HG03095 (cell line): ENCODE measurements around the gene MORF4L1.
"Not testable (repeated sequence)": the region's sequence is repeated elsewhere in the genome, so short reads cannot be mapped to it uniquely, and the experiment has no call there.

ENCODE experiments used
- ATAC-seq: cut with Tn5 transposase; IDR thresholded peaks from one replicate; pipeline ENCODE4 v1.9.1; 2021; ENCODE audit warnings: moderate library complexity; ENCODE audit not compliant: unreplicated experiment

Gene MORF4L1

DNA sequence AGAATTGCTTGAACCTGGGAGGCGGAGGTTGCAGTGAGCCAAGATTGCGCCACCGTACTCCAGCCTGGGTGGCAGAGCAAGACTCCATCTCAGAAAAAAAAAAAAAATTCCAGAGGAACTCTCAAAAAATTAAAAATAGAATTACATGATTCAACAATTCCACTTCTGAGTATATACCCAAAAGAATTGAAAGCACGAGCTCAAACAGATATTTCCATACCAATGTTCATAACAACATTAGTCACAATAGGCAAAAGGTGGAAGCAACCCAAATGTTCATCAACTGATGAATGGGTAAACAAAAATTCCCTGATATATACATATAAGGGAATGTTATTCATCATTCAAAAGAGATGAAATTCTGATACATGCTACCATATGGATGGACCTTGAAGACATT lies 16.9 kb upstream of the MORF4L1 start:
- ATAC-seq, result no peak

DNA sequence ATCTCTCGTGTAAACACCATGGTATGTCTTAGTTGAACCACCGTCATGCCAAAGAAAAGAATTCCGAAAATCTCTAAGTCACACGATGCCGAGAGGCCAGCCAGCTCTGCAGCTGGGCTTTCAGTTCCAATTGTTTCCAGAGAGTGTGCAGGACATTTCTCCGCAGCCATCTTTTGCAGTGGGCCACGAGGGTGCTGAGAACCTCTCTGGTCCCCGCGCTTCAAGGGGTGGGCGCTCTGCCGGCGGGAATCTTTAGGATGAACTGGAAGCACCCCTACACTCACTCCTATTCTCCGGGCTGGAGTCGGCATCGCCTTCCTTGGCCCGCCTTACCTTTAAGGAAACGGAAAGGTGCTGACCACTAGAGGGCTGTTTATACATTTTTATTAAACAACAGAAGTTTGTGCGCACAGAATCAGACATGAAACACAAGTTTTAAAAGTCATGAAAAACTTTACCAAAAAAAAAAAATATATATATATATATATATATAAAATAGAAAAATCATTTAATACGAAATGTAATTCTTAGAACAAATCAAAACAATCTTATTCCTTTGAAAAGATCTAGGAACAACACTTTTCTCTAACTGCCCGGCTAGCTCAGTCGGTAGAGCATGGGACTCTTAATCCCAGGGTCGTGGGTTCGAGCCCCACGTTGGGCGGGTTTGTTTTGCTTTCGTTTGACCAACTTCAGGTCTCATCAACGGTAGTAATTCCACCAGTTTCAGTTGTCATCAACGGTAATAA lies 12.5 kb upstream of the MORF4L1 start:
- ATAC-seq, result peak; percentile 64

DNA sequence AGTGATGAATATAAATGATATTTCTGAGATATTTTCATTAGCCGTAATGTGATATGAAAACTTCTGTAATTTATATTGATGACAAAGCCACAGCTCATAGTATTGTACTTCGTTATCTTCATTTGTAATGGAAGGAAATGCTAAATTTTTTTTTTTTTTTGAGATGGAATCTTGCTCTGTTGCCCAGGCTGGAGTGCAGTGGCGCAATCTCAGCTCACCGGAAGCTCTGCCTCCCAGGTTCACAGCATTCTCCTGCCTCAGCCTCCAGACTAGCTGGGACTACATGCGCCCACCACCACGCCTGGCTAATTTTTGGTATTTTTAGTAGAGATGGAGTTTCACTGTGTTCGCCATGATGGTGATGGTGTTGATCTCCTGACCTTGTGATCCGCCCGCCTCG lies 7.1 kb upstream of the MORF4L1 start:
- ATAC-seq, result not testable (repeated sequence)

DNA sequence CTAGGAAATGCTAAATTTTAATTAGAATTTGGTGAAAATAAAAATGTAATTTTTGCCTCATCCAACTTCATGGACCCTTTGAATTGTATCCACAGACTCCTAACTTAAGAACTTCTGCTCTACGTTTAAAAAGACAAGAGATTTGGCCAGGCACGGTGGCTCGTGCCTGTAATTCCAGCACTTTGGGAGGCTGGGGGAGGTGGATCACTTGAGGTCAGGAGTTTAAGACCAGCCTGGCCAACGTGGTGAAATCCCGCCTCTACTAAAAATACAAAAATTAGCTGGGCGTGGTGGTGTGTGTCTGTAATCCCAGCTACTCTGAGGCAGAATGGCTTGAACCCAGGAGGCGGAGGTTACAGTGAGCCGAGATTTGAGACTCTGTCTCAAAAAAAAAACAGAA lies 6.7 kb upstream of the MORF4L1 start:
- ATAC-seq, result not testable (repeated sequence)

DNA sequence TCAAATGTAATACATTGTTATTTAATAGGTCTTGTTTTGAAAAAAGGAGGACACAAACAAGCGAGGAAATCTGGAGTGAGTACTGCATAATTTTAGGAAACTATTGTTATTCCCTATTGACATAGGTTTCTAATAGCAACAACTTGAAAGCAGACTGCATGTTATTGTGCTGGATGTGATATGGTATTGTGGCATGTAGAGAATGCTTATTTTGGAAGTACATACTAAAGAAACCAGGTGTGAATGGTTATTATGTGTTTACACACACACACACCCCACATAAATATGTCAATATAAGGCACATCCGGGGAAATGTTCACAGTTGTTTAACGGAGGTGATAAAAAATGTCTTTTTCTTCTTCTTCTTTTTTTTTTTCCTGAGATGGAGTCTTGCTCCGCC lies 5.9 kb upstream of the MORF4L1 start:
- ATAC-seq, result no peak

DNA sequence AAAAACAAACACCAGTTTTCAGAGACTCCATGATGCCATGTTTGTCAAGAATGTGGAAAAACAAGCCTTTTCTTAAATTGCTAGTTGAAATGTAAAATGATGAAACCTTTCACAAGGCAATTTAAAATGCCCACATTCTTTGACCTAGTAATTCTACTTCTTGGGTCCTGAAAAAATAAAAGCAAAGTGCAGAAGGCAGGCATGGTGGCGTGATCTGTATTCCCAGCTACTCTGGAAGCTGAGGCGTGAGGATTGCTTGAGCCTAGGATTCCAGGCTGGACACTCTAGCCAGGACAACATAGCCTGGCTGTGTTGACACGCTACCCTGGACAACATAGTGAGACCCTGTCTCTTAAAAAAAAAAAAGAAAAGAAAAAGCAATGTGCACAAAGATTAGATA lies 4.3 kb upstream of the MORF4L1 start:
- ATAC-seq, result no peak

DNA sequence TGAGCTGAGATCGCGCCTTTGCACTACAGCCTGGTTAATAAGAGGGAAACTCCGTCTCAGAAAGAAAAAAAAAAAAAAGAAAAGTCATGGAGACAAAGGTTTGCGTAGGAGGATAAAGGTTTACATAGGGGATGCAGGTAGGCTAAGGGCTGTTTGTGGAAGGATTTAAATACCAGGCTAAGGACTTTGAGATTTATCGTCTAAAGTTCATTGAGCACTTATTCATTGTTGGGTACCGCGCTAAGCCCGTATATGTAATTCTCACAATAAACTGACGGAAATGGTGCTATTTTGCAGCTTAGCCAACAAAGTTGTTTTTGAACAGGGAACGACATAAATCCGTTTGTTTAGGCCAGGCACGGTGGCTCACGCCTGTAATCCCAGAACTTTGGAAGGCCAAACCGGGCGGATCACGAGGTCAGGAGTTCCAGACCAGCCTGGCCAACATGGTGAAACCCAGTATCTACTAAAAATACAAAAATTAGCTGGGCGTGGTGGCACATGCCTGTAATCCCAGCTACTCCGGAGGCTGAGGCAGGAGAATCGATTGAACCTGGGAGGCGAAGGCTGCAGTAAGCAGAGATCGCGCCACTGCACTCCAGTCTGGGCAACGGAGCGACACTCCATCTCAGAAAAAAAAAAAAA lies 1.1 kb upstream of the MORF4L1 start:
- ATAC-seq, result not testable (repeated sequence)

DNA sequence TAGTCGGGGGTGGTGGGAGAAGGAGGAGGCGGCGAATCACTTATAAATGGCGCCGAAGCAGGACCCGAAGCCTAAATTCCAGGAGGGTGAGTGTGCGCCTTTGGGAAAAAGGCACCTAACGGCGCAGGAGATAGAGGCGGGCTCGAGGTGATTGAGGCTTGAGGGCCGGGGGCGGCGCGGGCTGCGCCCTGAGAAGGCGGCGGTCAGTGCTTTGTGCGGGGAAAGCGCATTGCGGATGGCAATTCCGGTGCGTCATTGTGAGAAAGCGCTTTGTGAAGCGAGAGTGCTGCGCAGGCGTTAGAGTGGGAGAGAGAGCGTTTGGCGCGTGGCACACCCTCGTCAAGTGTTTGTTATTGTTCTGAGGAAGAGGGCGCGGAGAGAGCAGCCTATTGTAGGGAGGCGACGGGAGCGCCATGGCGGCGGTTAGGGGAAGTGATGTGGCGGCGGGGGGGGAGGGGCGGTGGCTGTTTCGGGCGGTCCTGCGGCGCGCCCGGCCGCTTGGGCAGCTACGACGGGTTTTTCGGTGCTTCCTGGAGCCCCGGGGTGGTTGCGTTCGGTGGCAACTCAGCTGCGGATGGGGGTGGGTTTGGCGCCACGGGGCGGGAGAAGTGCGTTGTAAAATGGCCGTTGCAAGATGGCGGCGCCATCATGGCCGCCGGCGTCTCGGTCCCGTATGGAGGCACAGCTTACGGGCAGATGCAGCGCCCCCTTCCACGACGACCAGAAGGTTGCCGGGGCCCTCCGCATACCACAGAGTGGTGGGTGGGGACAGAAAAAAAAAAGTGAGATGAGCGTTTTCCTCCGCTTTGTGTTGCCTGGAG lies 492 bp downstream of the MORF4L1 start:
- peak; percentile 60 for ATAC-seq

DNA sequence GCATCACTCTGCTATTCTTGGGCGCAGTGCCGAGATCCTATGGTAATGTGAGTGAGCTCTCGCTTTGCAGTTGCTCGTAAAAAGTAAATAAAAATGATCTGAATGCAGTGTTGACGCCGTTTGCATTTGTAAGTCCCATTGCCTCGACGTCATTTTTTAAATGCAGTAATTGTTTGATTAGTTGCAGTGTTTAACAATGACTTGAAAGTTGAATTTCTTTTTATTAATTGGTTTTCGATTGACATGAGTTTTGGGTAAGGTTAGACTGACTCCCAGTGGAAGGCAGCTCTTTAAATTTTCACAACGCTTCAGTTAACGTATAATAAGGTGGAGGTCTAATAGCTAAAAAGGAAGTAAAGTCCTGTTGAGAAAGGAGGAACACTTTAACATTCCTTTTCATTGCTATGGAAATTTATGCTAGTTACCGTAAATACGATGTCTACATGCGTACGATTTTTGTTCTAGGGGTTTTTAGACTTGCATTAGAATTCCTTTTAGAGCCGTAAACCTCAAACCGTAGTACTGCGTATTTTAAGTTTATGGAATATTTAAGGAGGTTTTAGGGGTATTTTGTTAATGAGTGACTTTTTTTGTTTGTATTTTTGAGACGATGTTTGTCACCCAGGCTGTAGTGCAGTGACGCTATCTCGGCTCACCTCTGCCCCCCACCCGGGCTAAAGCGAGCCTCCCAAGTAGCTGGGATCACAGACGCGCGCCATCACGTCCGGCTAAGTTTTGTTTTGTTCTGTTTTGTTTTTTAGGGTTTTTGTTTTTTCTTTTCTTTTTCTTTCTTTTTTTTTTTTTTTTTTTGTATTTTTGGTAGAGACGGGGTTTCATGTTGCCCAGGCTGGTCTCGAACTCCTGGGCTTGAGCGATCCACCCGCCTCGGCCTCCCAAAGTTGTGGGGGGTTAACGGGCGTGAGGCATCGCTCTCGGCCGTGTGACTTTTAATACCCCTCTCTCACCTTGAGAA lies 1.4 kb downstream of the MORF4L1 start:
- no peak for ATAC-seq

DNA sequence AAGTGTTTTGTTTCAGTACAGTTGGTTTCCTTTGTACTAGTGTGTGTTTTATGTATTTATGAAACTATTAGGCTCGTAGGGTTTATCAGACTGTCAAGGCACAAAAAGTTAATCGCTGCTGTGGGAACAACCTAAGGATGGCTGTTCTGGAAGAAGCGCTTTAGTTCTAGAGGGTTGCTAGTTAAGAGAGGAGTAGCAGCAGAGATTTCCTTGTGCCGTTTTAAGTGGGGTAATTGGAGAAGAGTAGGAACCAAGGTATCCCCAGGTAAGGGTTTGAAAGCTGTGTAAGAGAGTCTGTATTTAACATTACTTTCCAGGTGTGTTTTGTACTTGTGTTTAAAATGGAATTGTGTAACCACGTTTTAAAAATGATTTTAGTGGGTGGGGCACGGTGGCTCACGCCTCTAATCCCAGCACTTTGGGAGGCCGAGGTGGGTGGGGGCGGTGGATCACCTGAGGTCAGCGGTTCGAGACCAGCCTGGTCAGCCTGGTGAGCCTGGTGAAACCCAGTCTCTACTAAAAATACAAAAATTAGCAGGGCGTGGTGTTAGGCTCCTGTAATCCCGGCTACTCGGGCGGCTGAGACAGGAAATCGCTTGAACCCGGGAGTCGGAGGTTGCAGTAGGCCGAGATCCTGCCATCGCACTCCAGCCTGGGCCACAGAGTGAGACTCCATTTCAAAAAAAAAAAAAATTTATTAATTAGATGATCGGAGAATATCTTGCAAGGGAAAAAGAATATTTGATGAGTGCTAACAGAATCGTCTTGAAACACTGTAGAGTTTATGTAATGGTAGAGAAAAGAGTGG lies 2.6 kb downstream of the MORF4L1 start:
- ATAC-seq, result no peak

DNA sequence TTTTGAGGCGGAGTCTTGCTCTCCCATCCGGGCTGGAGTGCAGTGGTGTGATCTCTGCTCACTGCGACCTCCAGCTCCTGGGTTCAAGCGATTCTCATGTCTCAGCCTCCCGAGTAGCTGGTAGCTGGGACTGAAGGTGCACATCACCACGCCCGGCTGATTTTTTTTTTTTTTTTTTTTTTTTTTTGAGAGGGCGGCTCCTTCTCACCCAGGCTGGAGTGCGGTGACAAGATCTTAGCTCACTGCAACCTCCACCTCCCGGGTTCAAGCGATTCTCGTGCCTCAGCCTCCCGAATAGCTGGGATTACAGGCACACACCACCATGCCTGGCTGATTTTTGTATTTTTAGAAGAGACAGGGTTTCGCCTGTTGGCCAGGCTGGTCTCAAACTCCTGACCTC lies 4.3 kb downstream of the MORF4L1 start:
- not testable (repeated sequence) for ATAC-seq

DNA sequence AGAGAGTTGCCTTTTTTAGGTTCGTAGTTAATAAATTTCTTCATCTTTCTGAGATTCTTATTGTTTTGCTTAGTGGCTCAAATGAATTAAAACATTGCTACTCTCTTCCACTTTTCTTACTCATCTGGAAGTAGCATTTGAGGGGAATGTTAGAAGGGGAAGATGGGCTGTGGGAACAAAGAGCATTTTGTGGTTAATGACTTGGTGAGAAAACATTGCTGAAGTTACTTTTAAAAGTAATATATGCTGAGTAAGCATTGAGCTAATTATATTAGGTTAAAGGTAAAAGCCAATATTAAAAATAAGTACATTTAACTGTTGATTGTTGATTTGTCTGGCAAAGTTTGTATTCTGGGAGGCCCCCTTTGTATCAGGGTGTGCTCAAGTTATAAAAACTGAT lies 5.7 kb downstream of the MORF4L1 start:
- ATAC-seq, result no peak

DNA sequence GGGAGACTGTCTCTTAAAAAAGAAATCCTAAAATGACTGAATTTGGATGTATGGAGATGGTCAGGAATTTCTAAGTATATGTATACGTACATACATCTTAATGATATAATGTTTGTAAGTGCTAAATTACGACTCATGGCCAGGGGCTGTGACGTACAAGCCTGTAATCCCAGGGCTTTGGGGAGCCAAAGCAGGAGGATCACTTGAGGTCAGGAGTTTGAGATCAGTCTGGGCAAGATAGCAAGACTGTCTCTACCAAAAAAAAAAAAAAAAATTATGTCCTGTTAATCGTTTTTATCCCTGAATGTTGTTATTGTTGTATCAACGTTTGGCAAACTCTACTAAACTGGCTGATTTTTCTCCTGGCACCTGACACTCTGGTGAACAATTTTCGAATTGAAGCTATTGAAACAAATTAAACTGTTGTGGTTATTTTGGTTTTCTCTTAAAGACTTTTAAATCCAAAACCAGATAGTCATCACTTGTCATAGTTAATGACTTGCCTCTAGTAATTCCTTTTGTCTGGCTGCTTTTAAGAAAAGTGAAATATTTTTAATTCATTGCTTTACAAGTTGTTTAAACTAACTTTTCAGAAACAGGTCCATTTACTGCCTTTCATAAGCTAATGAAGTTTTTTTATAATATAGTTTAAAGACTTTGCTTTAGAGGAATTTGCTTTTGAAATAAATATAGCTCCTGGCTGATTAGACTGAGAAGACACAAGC lies 7.0 kb downstream of the MORF4L1 start:
- no peak for ATAC-seq

DNA sequence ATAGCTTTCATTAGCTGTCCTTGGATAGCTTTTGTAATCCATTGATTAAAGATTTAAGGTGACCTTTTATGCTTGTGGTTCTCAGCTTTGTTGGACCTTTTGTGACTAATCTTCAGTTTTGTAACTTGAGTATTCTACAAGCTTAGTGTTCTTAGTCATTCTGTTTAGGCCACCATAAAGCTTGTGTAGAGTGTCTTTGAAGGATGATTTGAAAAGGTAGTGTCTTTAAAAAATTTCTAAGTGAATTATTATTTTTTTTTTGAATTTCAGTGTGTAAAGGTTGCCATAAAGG lies 7.5 kb downstream of the MORF4L1 start:
- no peak for ATAC-seq

DNA sequence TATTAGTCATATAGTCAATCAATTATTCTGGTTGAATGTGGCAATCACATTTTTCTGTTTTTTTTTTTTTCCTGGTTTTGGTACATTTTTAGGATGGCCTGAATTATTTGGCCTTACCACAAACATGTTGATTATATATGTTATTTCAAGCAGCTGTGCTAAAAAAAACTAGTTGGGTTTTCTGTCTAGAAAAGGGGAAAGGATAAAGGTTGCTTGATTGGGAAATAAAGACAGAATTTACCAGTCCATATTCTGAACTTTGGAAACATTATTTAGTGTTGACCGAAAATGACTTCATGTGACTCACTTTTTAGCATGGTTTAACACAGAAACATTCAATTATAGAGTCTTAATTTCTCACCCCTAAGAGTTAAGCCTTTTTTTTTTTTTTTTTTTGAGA lies 8.1 kb downstream of the MORF4L1 start:
- ATAC-seq, result no peak

DNA sequence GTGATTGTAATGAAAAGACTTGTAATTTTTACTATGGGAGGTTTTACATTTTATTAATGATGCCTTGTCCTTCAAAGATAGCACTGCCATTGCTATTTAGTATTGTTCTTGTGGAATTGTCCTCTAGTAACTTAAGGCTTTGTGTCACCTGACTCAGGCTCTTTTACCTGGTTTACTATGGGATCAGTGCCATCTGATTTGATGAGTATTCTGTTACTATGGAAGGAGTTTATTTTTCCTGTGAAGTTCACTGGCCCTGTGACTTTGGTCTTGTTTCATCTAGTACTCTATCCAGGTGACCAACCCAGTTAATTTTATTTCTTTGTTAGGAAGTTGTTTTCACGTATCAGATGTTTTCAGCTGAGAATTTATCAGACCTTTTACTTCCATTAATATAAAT lies 9.0 kb downstream of the MORF4L1 start:
- ATAC-seq, result no peak

DNA sequence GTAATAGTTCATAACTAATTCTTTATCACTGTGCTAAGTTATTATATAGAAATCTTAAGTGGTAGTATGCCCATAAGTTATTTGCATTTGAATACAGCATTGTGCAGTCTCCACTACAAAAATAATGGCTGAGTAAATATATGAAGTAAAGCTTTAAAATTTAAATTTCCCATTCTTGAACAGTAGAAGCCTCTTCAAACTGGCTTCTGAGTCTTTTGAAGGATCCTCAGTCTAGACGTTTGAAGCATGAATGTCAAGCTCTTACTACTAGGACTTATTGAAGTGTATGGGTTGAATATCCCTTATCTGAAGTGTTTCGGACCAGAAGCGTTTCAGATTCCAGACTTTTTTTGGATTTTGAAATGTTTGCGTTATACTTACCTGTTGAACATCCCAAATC lies 16.3 kb downstream of the MORF4L1 start:
- no peak for ATAC-seq

DNA sequence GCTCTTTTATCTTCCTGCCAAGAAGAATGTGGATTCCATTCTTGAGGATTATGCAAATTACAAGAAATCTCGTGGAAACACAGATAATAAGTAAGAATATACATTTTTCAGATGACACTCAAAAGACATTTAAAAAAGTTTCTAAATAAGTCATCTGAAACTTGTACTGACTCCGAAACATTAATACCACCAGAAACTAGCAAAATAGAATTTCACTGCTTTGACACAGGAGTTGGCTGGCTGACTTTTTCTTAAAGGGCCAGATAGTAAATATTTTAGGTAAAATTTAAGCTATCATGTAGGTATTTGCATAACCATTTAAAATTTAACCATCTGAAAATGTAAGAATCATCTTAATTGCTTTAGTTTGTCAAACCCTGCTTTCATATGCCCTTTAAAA lies 20.8 kb downstream of the MORF4L1 start:
- no peak for ATAC-seq

DNA sequence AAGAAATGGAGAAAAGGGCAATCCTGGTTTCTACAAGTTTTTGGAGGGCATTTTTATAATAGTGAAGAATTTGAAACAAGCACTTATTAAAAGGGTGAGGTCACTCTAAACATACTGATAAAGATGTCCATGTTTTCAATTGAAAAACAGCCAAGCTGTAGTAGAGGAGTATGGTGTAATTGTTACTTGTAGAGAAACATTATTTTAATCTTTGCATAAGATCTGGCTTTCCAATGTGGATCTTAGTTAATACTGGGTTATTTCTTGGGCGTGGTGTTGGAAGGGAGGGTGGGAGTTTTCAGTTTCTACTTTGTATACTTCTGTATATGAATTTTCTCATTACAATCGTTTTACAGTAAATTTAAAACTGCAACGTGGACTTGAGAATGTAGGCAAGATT lies 22.8 kb downstream of the MORF4L1 start:
- no peak for ATAC-seq

DNA sequence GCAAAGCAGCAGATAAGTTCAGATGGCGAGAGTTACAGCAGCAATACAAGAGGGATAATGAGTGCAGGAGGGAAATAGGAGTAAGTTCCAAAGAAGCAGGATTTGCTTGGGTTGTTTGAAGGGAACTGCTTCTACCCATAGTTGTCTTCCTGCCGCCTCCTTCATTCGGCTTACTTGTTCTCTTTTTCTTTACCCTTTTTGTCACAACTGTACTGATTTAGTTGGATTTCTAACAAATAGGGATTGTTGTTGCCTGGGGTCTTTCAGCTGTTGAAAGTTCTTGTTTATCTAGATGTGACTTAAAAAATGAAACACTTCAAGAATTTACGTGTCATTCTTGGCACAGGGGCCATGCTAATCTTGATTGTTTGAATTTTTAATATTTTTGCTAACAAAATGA lies 25.9 kb downstream of the MORF4L1 start:
- ATAC-seq, result no peak
